Measurements from ENCODE around the gene PPP2R5A. TPM values are rescaled to one million over a fixed set of nuclear protein-coding genes. Genes with fewer than 3 reads are reported as not detected.
A peak's percentile ranks its signal among the peaks of the same experiment; 100 is the strongest.

PPP2R5A gene
- polyA plus RNA-seq, 3 donors = 28.1 to 38.4 (median 31.1) TPM

DNA sequence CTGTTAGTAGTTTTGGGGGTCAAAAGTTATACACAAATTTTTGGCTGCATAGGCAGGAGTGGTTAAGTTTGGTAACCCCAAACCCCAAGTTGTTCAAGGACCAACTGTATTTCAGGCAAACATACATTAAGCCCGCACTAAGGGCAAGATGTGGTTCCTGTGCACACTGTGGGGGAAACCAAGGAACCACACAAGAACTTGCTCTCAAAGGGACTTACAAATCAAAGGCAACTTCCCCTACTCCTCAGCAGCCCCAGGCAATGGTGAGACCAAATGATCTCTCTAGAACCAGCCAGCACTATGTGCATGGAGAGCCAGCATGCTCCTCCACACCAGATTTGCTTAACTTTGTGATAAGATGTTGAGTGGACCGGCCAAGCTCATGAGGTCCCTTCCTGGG, 94.2 kb downstream of the PPP2R5A start:
- peaks cover 5% of the 10 kb centered on the region for H4K20me1 ChIP-seq (ENCODE audit: insufficient read depth, low read length)
- H3K27ac Mint-ChIP-seq = peak overlapping the region in 2 of 7 donors; percentile 15 to 73
- no peaks in the 10 kb centered on the region for H3K27me3 ChIP-seq (ENCODE audit: control insufficient read depth in 2 of 2, insufficient read depth in 2 of 2, low read length in 2 of 2)
- H3K9ac ChIP-seq (ENCODE audit: insufficient read depth, low read length, poor library complexity, severe bottlenecking) = no peak overlapping the region
- no peaks in the 10 kb centered on the region for H3K9me3 Mint-ChIP-seq
- H3K4me2 ChIP-seq (replicated peaks; ENCODE audit: extremely low read depth, low read length, poor library complexity, severe bottlenecking) = no peak overlapping the region
- H3K4me1 Mint-ChIP-seq = peaks cover 9% of the 10 kb centered on the region
- no peak overlapping the region for H3K4me3 ChIP-seq (replicated peaks in 1 of 3; ENCODE audit: low read depth in 2 of 3, low read length in 3 of 3)
- H3K9me3 ChIP-seq (replicated peaks in 1 of 2; ENCODE audit: control insufficient read depth in 1 of 2, insufficient read depth in 1 of 2, low read length in 2 of 2) = no peaks in the 10 kb centered on the region
- H3K4me3 Mint-ChIP-seq = no peak overlapping the region
- TF ChIP-seq, protein P1, sequence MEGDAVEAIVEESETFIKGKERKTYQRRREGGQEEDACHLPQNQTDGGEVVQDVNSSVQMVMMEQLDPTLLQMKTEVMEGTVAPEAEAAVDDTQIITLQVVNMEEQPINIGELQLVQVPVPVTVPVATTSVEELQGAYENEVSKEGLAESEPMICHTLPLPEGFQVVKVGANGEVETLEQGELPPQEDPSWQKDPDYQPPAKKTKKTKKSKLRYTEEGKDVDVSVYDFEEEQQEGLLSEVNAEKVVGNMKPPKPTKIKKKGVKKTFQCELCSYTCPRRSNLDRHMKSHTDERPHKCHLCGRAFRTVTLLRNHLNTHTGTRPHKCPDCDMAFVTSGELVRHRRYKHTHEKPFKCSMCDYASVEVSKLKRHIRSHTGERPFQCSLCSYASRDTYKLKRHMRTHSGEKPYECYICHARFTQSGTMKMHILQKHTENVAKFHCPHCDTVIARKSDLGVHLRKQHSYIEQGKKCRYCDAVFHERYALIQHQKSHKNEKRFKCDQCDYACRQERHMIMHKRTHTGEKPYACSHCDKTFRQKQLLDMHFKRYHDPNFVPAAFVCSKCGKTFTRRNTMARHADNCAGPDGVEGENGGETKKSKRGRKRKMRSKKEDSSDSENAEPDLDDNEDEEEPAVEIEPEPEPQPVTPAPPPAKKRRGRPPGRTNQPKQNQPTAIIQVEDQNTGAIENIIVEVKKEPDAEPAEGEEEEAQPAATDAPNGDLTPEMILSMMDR (IDR thresholded peaks at IDR 0.05) = no peak
- no peaks in the 10 kb centered on the region for H3K4me1 ChIP-seq (ENCODE audit: control insufficient read depth in 1 of 2, insufficient read depth in 2 of 2, low read length in 2 of 2)
- no CpG with 5 or more reads among the region's 2 CpGs for WGBS (ENCODE audit: insufficient coverage)
- intact Hi-C loops (cut with micrococcal nuclease) = no loop called here
- no peaks in the 10 kb centered on the region for H3K79me2 ChIP-seq (ENCODE audit: insufficient read depth, low read length)
- no peak overlapping the region for H2AFZ ChIP-seq (ENCODE audit: insufficient read depth, low read depth, low read length, poor library complexity, severe bottlenecking)
- H3K27ac ChIP-seq (ENCODE audit: low read depth in 1 of 2, low read length in 2 of 2) = peak overlapping the region in 1 of 2 donors; percentile 12
- H3K36me3 Mint-ChIP-seq = peaks cover 85 to 95% of the 10 kb centered on the region in 2 donors
- no peak for DNase-seq
- H3K27me3 Mint-ChIP-seq (ENCODE audit: low read depth in 3 of 3) = no peaks in the 10 kb centered on the region
- H3K36me3 ChIP-seq (replicated peaks in 1 of 2; ENCODE audit: control insufficient read depth in 1 of 2, insufficient read depth in 2 of 2, low read length in 2 of 2) = peaks cover 61 to 98% of the 10 kb centered on the region in 2 donors

DNA sequence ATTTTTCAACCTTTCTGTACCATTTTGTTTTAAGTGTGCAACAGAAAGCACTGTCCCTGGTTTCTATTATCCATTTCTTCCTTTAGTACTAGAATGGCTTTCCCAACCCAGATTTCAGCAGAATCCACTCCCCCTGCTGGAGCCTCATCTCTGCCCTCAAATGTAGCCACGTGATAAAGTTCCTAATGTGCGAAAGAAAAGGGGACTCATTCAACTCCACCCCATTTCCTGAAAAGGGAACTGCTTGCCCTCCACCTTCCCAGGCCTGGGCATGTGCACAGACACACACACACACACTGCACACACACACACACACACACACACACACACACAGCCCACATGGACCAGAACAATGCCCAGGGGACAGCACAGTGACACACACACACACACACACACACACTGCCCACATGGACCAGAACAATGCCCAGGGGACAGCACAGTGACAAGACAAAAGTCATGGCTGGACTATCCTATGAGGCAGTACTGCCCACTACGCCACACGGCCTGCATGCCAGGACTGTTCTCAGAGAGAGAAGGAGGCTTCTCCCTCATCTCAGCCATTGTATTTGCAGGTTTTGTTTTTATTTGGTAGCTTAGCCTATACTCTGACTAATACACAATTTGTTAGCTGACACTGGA, 96.3 kb downstream of the PPP2R5A start:
- Mint-ChIP-seq H3K27ac (peak overlapping the region in 3 of 7 donors; percentile 61 to 89 (median 83)), H3K36me3 (peaks cover 91 to 98% of the 10 kb centered on the region in 2 donors), H3K4me3 (no peak overlapping the region), H3K9me3 (no peaks in the 10 kb centered on the region), H3K27me3 (ENCODE audit: low read depth in 3 of 3) (no peaks in the 10 kb centered on the region), H3K4me1 (peaks cover 12% of the 10 kb centered on the region)
- H3K27me3 ChIP-seq (ENCODE audit: control insufficient read depth in 2 of 2, insufficient read depth in 2 of 2, low read length in 2 of 2) = no peaks in the 10 kb centered on the region
- peaks cover 71 to 98% of the 10 kb centered on the region in 2 donors for H3K36me3 ChIP-seq (replicated peaks in 1 of 2; ENCODE audit: control insufficient read depth in 1 of 2, insufficient read depth in 2 of 2, low read length in 2 of 2)
- H3K4me3 ChIP-seq (replicated peaks in 1 of 3; ENCODE audit: low read depth in 2 of 3, low read length in 3 of 3) = no peak overlapping the region
- H3K9me3 ChIP-seq (replicated peaks in 1 of 2; ENCODE audit: control insufficient read depth in 1 of 2, insufficient read depth in 1 of 2, low read length in 2 of 2) = no peaks in the 10 kb centered on the region
- intact Hi-C loops (cut with micrococcal nuclease) = no loop called here
- H2AFZ ChIP-seq (ENCODE audit: insufficient read depth, low read depth, low read length, poor library complexity, severe bottlenecking) = no peak overlapping the region
- 75% methylated on average over 2 of the region's 4 CpGs for WGBS (ENCODE audit: insufficient coverage)
- no peaks in the 10 kb centered on the region for H3K4me1 ChIP-seq (ENCODE audit: control insufficient read depth in 1 of 2, insufficient read depth in 2 of 2, low read length in 2 of 2)
- no peak for DNase-seq
- H3K79me2 ChIP-seq (ENCODE audit: insufficient read depth, low read length) = no peaks in the 10 kb centered on the region
- no peak overlapping the region for H3K27ac ChIP-seq (ENCODE audit: low read depth in 1 of 2, low read length in 2 of 2)
- TF ChIP-seq, protein P1 (IDR thresholded peaks at IDR 0.05) = no peak
- no peak overlapping the region for H3K9ac ChIP-seq (ENCODE audit: insufficient read depth, low read length, poor library complexity, severe bottlenecking)
- H4K20me1 ChIP-seq (ENCODE audit: insufficient read depth, low read length) = peaks cover 5% of the 10 kb centered on the region
- no peak overlapping the region for H3K4me2 ChIP-seq (replicated peaks; ENCODE audit: extremely low read depth, low read length, poor library complexity, severe bottlenecking)
